ENCODE results near the gene ZNF236. TPM values are rescaled to one million over a fixed set of nuclear protein-coding genes. Genes with fewer than 3 reads are reported as not detected.

The ZNF236 gene
- total and polyA plus RNA-seq, 8 donors = 1.8 to 31.7 (median 6.6) TPM

DNA sequence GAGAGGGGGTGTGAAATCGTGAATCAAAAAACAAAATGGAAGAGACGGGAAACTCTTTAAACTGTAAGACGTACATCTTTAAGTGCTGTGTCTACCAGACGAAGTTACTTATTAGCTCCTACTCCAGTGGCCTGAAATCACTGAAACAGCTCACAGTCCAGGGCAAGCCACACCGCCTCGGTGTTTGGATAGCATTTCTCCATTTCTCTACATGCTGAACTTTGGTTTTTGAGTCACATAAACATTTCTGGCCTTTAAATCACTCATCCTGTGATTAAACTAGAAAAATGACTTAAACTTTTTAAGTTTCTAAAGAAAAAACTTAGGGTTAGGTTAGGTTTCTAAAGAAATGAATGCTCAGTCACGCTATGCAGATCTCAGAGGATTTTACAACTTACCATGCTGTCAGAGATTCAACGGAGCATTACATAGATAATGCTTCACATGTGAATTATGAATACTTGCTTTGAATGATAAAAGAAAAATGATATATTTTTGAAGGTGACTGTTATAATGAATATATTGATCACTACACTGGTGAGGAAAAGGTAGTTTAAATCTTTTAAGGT is 171.8 kb downstream of the ZNF236 start:
- no peak for TF ChIP-seq EP300 (IDR thresholded peaks at IDR 0.05)
- TF ChIP-seq POLR2A (IDR thresholded peaks at IDR 0.05) = no peak
- TF ChIP-seq CTCF (IDR thresholded peaks at IDR 0.05) = no peak
- TF ChIP-seq POLR2AphosphoS5 (IDR thresholded peaks at IDR 0.05) = no peak
- DNase-seq = no peak
- 72 to 85% (median 80%) methylated on average over 8 of the region's 8 CpGs for WGBS, 5 donors
- Histone ChIP-seq H3K27ac (no peak overlapping the region), H3K36me3 (no peaks in the 10 kb centered on the region), H3K9me3 (no peaks in the 10 kb centered on the region), H3K4me3 (no peak overlapping the region), H3K27me3 (no peaks in the 10 kb centered on the region), H3K4me1 (no peaks in the 10 kb centered on the region)
- intact Hi-C loops (cut with DNase I; ENCODE audit: low total_unique reads) = no loop called here

- no peak overlapping the region for H3K4me3 ChIP-seq
- H3K27me3 ChIP-seq = no peaks in the 10 kb centered on the region
- H3K9me3 ChIP-seq = no peaks in the 10 kb centered on the region
- no peaks in the 10 kb centered on the region for H3K36me3 ChIP-seq
- TF ChIP-seq POLR2A (IDR thresholded peaks at IDR 0.05) = no peak
- no peak for TF ChIP-seq POLR2AphosphoS5 (IDR thresholded peaks at IDR 0.05)
- TF ChIP-seq CTCF (IDR thresholded peaks at IDR 0.05) = no peak
- no peak for TF ChIP-seq EP300 (IDR thresholded peaks at IDR 0.05)
- WGBS, 5 donors = 49 to 63% (median 54%) methylated on average over 7 of the region's 7 CpGs
- H3K27ac ChIP-seq = no peak overlapping the region
- peaks cover 0 to 7% (median 3%) of the 10 kb centered on the region in 4 donors for H3K4me1 ChIP-seq
- DNase-seq = no peak
- intact Hi-C loops (cut with DNase I; ENCODE audit: low total_unique reads) = loop anchor here (5.0 kb wide), 1 partner anchor 216 kb away; no protein-coding TSS in a partner anchor
These were observed 173.5 kb downstream of the ZNF236 start for GRCh38 chr18:76995896-76996295.

- Histone ChIP-seq H3K4me1 (peaks cover 0 to 10% (median 3%) of the 10 kb centered on the region in 4 donors), H3K4me3 (no peak overlapping the region), H3K36me3 (no peaks in the 10 kb centered on the region), H3K27me3 (no peaks in the 10 kb centered on the region), H3K27ac (no peak overlapping the region), H3K9me3 (no peaks in the 10 kb centered on the region)
- TF ChIP-seq EP300 (IDR thresholded peaks at IDR 0.05) (no peak), POLR2AphosphoS5 (IDR thresholded peaks at IDR 0.05) (no peak), CTCF (IDR thresholded peaks at IDR 0.05) (no peak), POLR2A (IDR thresholded peaks at IDR 0.05) (no peak)
- DNase-seq = no peak
- intact Hi-C loops (cut with DNase I; ENCODE audit: low total_unique reads) = loop anchor here (5.0 kb wide), 1 partner anchor 216 kb away; no protein-coding TSS in a partner anchor
- 60 to 86% (median 78%) methylated on average over 7 of the region's 7 CpGs for whole genome bisulfite sequencing, 5 donors
These were observed 174.1 kb downstream of the ZNF236 start for GRCh38 chr18:76996429-76996828.

GRCh38 chr18:76997951-76998808 is 175.8 kb downstream of the ZNF236 start:
- H3K4me3 ChIP-seq = no peak overlapping the region
- no peaks in the 10 kb centered on the region for H3K27me3 ChIP-seq
- intact Hi-C loops (cut with DNase I; ENCODE audit: low total_unique reads) = loop anchor here (5.0 kb wide), 1 partner anchor 214 kb away; no protein-coding TSS in a partner anchor
- peaks cover 0 to 10% (median 3%) of the 10 kb centered on the region in 4 donors for H3K4me1 ChIP-seq
- TF ChIP-seq CTCF (IDR thresholded peaks at IDR 0.05) (no peak), EP300 (IDR thresholded peaks at IDR 0.05) (no peak), POLR2AphosphoS5 (IDR thresholded peaks at IDR 0.05) (no peak), POLR2A (IDR thresholded peaks at IDR 0.05) (no peak)
- WGBS, 5 donors = 88 to 92% (median 90%) methylated on average over 33 to 38 of the region's 38 CpGs
- no peaks in the 10 kb centered on the region for H3K9me3 ChIP-seq
- no peaks in the 10 kb centered on the region for H3K36me3 ChIP-seq
- H3K27ac ChIP-seq = no peak overlapping the region
- no peak for DNase-seq

Data from stomach (tissue), 9 donors.